ENCODE measurements around the gene RPL37A.

GRCh38 chr2:216486271-216486670 lies 12.4 kb upstream of the RPL37A start:
- TF ChIP-seq POLR2A (IDR thresholded peaks at IDR 0.05) = no peak
- TF ChIP-seq, protein P1, sequence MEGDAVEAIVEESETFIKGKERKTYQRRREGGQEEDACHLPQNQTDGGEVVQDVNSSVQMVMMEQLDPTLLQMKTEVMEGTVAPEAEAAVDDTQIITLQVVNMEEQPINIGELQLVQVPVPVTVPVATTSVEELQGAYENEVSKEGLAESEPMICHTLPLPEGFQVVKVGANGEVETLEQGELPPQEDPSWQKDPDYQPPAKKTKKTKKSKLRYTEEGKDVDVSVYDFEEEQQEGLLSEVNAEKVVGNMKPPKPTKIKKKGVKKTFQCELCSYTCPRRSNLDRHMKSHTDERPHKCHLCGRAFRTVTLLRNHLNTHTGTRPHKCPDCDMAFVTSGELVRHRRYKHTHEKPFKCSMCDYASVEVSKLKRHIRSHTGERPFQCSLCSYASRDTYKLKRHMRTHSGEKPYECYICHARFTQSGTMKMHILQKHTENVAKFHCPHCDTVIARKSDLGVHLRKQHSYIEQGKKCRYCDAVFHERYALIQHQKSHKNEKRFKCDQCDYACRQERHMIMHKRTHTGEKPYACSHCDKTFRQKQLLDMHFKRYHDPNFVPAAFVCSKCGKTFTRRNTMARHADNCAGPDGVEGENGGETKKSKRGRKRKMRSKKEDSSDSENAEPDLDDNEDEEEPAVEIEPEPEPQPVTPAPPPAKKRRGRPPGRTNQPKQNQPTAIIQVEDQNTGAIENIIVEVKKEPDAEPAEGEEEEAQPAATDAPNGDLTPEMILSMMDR (IDR thresholded peaks at IDR 0.05) = no peak
